Right atrium auricular region (tissue), 2 donors: Measurements from ENCODE around the gene FNTB. TPM values are rescaled to one million over a fixed set of nuclear protein-coding genes. Genes with fewer than 3 reads are reported as not detected.

Experiments used
- DNase-seq: peaks from one replicate; pipeline ENCODE4 v3.0.0-alpha.2; 2019; ENCODE audit warnings: low spot score
- H3K27ac ChIP-seq, 2 donors: fragments of 200-600 bp; sonication (generic); 1 replicate in 1 of 2; 2 replicates in 1 of 2; pipeline ENCODE4 v1.5.1; 2016 to 2019
- H3K27me3 ChIP-seq, 2 donors: fragments of 200-600 bp; sonication (generic); one replicate each; pipeline versions ENCODE4 v1.5.1 to v1.6.0; 2017 to 2019
- H3K36me3 ChIP-seq: fragments of 200-600 bp; sonication (generic); one replicate; pipeline ENCODE4 v1.5.1; 2016
- H3K4me1 ChIP-seq, 2 donors: fragments of 200-600 bp; sonication (generic); one replicate each; pipeline versions ENCODE4 v1.5.1 to v1.6.0; 2017 to 2019
- H3K4me3 ChIP-seq, 2 donors: fragments of 200-600 bp; sonication (generic); 1 replicate in 1 of 2; 2 replicates in 1 of 2; pipeline ENCODE4 v1.5.1; 2017 to 2019; ENCODE audit warnings: mild to moderate bottlenecking in 1 of 2, moderate library complexity in 1 of 2
- H3K9me3 ChIP-seq, 2 donors: fragments of 200-600 bp; sonication (generic); one replicate each; pipeline ENCODE4 v1.5.1; 2019
- CTCF ChIP-seq, 2 donors: fragments of 200-600 bp; sonication (generic); IDR thresholded peaks; one replicate each; pipeline ENCODE4 v1.5.1; 2019; ENCODE audit warnings: antibody characterized with exemption in 2 of 2
- total RNA-seq, 2 donors: library from RNA; depleted of rRNA; stranded (reverse); fragments of >200 nt; gene quantifications; one replicate each; pipeline ENCODE4 v1.1.0, GENCODE V29; 2016

Gene FNTB
- total RNA-seq, 2 donors from 2014 or later: 11.2 to 14.2 TPM

GRCh38 chr14:65101631-65102440, 115.1 kb downstream of the FNTB start:
- peaks cover 0 to 53% of the 10 kb centered on the region in 2 donors for H3K4me1 ChIP-seq
- no peak for TF ChIP-seq CTCF (IDR thresholded peaks at IDR 0.05)
- H3K36me3 ChIP-seq: no peaks in the 10 kb centered on the region
- no peak for DNase-seq
- peak overlapping the region; percentile 79 for H3K4me3 ChIP-seq
- H3K27me3 ChIP-seq: no peaks in the 10 kb centered on the region
- H3K27ac ChIP-seq: peak overlapping the region; percentile 82 to 89
- no peaks in the 10 kb centered on the region for H3K9me3 ChIP-seq

GRCh38 chr14:65102441-65103149, 115.9 kb downstream of the FNTB start, which contains the start of gene MAX:
Gene MAX, minus strand, starts transcription at chr14:65102517. Its CDS starts 178 bp downstream, at chr14:65102339.
- no peaks in the 10 kb centered on the region for H3K9me3 ChIP-seq
- no peak for TF ChIP-seq CTCF (IDR thresholded peaks at IDR 0.05)
- H3K27ac ChIP-seq: peak within 1 kb of the TSS; percentile 85 to 89
- no peaks in the 10 kb centered on the region for H3K36me3 ChIP-seq
- H3K27me3 ChIP-seq: no peaks in the 10 kb centered on the region
- H3K4me1 ChIP-seq: peaks cover 0 to 46% of the 10 kb centered on the region in 2 donors
- peak; percentile 99 for DNase-seq
- peak within 1 kb of the TSS; percentile 79 for H3K4me3 ChIP-seq

- TF ChIP-seq CTCF (IDR thresholded peaks at IDR 0.05): no peak
- DNase-seq: no peak
- Histone ChIP-seq H3K4me3 (peak overlapping the region; percentile 64 to 79), H3K4me1 (peaks cover 0 to 39% of the 10 kb centered on the region in 2 donors), H3K27me3 (no peaks in the 10 kb centered on the region), H3K9me3 (no peaks in the 10 kb centered on the region), H3K36me3 (no peaks in the 10 kb centered on the region), H3K27ac (peak overlapping the region; percentile 74 to 85)
Observed at GRCh38 chr14:65103150-65103760, 116.6 kb downstream of the FNTB start.

GRCh38 chr14:65104791-65105190, 118.1 kb downstream of the FNTB start:
- H3K36me3 ChIP-seq: no peaks in the 10 kb centered on the region
- no peak for DNase-seq
- H3K4me1 ChIP-seq: peaks cover 0 to 26% of the 10 kb centered on the region in 2 donors
- H3K9me3 ChIP-seq: no peaks in the 10 kb centered on the region
- no peak overlapping the region for H3K4me3 ChIP-seq
- no peak for TF ChIP-seq CTCF (IDR thresholded peaks at IDR 0.05)
- no peak overlapping the region for H3K27ac ChIP-seq
- H3K27me3 ChIP-seq: no peaks in the 10 kb centered on the region

GRCh38 chr14:65106316-65106715, 119.6 kb downstream of the FNTB start:
- no peak for DNase-seq
- TF ChIP-seq CTCF (IDR thresholded peaks at IDR 0.05): no peak
- H3K9me3 ChIP-seq: no peaks in the 10 kb centered on the region
- H3K27me3 ChIP-seq: no peaks in the 10 kb centered on the region
- H3K4me1 ChIP-seq: peaks cover 0 to 12% of the 10 kb centered on the region in 2 donors
- no peak overlapping the region for H3K27ac ChIP-seq
- no peak overlapping the region for H3K4me3 ChIP-seq
- H3K36me3 ChIP-seq: no peaks in the 10 kb centered on the region
